ENCODE measurements around the gene MFSD8. TPM values are rescaled to one million over a fixed set of nuclear protein-coding genes. Genes with fewer than 3 reads are reported as not detected.

MFSD8 gene
- total RNA-seq, 1 experiment from 2014 or later = 17.6 TPM

GRCh38 chr4:127965062-127965802 lies at the start of gene MFSD8, which contains the start of gene ABHD18 (continued):
- TF ChIP-seq HMGXB4 (CRISPR knock-in tag; IDR thresholded peaks at IDR 0.05) = peak; percentile 92
- 0 out of 2 replicates have a peak, but pooled peaks have one; percentile 10 for TF ChIP-seq FOXP1 (CRISPR knock-in tag; IDR thresholded peaks at IDR 0.05; ENCODE audit: borderline replicate concordance)
- no peak for TF ChIP-seq JUN (CRISPR knock-in tag; IDR thresholded peaks at IDR 0.05)
- TF ChIP-seq CBFB (CRISPR knock-in tag; IDR thresholded peaks at IDR 0.05; ENCODE audit: low read depth) = no peak
- TF ChIP-seq ZNF416 (CRISPR knock-in tag; IDR thresholded peaks at IDR 0.05) = no peak
- TF ChIP-seq NFYB (CRISPR knock-in tag; conservative IDR thresholded peaks at IDR 0.05; ENCODE audit: low read depth) = no peak
- no peak for TF ChIP-seq ZNF671 (CRISPR knock-in tag; IDR thresholded peaks at IDR 0.05)
- TF ChIP-seq ZNF281 (CRISPR knock-in tag; IDR thresholded peaks at IDR 0.05) = no peak
- TF ChIP-seq, protein P1, sequence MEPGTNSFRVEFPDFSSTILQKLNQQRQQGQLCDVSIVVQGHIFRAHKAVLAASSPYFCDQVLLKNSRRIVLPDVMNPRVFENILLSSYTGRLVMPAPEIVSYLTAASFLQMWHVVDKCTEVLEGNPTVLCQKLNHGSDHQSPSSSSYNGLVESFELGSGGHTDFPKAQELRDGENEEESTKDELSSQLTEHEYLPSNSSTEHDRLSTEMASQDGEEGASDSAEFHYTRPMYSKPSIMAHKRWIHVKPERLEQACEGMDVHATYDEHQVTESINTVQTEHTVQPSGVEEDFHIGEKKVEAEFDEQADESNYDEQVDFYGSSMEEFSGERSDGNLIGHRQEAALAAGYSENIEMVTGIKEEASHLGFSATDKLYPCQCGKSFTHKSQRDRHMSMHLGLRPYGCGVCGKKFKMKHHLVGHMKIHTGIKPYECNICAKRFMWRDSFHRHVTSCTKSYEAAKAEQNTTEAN (CRISPR knock-in tag; IDR thresholded peaks at IDR 0.05) = no peak
- TF ChIP-seq AFF4 (CRISPR knock-in tag; IDR thresholded peaks at IDR 0.05; ENCODE audit: borderline replicate concordance) = 0 out of 2 replicates have a peak, but pooled peaks have one; percentile 20
- TF ChIP-seq NR3C1 (CRISPR knock-in tag; conservative IDR thresholded peaks at IDR 0.05; ENCODE audit: low read depth) = no peak
- TF ChIP-seq, protein P2, sequence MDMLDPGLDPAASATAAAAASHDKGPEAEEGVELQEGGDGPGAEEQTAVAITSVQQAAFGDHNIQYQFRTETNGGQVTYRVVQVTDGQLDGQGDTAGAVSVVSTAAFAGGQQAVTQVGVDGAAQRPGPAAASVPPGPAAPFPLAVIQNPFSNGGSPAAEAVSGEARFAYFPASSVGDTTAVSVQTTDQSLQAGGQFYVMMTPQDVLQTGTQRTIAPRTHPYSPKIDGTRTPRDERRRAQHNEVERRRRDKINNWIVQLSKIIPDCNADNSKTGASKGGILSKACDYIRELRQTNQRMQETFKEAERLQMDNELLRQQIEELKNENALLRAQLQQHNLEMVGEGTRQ (CRISPR knock-in tag; IDR thresholded peaks at IDR 0.05) = peak; percentile 79
- no peak; the same call in 1 of the 2 replicates for TF ChIP-seq KAT7 (CRISPR knock-in tag; IDR thresholded peaks at IDR 0.05; ENCODE audit: borderline replicate concordance)
- no peak for TF ChIP-seq GRHL2 (CRISPR knock-in tag; IDR thresholded peaks at IDR 0.05; ENCODE audit: insufficient replicate concordance, severe bottlenecking)
- TF ChIP-seq PRRX2 (CRISPR knock-in tag; IDR thresholded peaks at IDR 0.05) = no peak
- 0 out of 2 replicates have a peak, but pooled peaks have one; percentile 24 for TF ChIP-seq IRF1 (CRISPR knock-in tag; IDR thresholded peaks at IDR 0.05)
- TF ChIP-seq ETV6 (CRISPR knock-in tag; IDR thresholded peaks at IDR 0.05) = peak; percentile 93
- peak; percentile 72 for TF ChIP-seq FOXP4 (CRISPR knock-in tag; IDR thresholded peaks at IDR 0.05)
- peak; percentile 56; the same call in 1 of the 2 replicates for TF ChIP-seq ARID4B (CRISPR knock-in tag; IDR thresholded peaks at IDR 0.05; ENCODE audit: borderline replicate concordance)

Measured in WTC11 (cell line).